Measurements from ENCODE around the gene MAML2. TPM values are rescaled to one million over a fixed set of nuclear protein-coding genes. Genes with fewer than 3 reads are reported as not detected.

MAML2 gene
- total RNA-seq, 4 donors from 2014 or later = 4.7 to 21.7 (median 7.3) TPM

GRCh38 chr11:96082002-96082899, 260.7 kb downstream of the MAML2 start:
- TF ChIP-seq POLR2A (IDR thresholded peaks at IDR 0.05) (no peak), CTCF (IDR thresholded peaks at IDR 0.05) (no peak)
- no peaks in the 10 kb centered on the region for H3K36me3 ChIP-seq
- H3K4me1 ChIP-seq = peaks cover 0 to 5% (median 3%) of the 10 kb centered on the region in 3 donors
- no peak for DNase-seq
- H3K4me3 ChIP-seq = no peak overlapping the region
- no peak overlapping the region for H3K27ac ChIP-seq
- H3K27me3 ChIP-seq = no peaks in the 10 kb centered on the region
- no peaks in the 10 kb centered on the region for H3K9me3 ChIP-seq
- 86 to 88% methylated on average over 11 of the region's 11 CpGs for WGBS, 2 donors
- intact Hi-C loops (cut with DNase I) = no loop called here

- DNase-seq = no peak
- Histone ChIP-seq H3K27me3 (no peaks in the 10 kb centered on the region), H3K27ac (no peak overlapping the region), H3K9me3 (no peaks in the 10 kb centered on the region), H3K4me1 (peaks cover 0 to 5% (median 5%) of the 10 kb centered on the region in 3 donors), H3K4me3 (no peak overlapping the region), H3K36me3 (no peaks in the 10 kb centered on the region)
- TF ChIP-seq CTCF (IDR thresholded peaks at IDR 0.05) (no peak), POLR2A (IDR thresholded peaks at IDR 0.05) (no peak)
- 78 to 88% methylated on average over 4 of the region's 4 CpGs for WGBS, 2 donors
- intact Hi-C loops (cut with DNase I) = no loop called here
Measured at GRCh38 chr11:96081561-96081960, 261.4 kb downstream of the MAML2 start.

DNA sequence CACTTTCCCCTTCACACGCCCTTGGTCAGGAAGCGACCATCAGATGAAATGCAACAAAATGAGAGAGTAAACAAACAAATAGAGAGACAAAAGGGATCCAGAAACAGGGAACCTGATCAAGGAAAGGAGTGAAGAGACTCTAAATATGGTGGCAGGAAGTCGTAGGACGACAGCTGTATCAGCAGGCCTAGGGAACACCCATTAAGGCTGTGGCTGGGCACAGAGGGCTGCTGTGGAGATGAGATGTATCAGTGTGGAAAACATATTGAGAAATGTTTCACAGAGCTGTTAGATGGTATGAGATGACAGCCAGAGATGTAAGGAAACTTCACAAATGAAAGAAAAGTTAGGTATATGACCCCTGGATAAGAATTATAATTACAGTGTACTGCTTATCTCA, 263.3 kb downstream of the MAML2 start:
- Histone ChIP-seq H3K9me3 (no peaks in the 10 kb centered on the region), H3K27ac (no peak overlapping the region), H3K4me3 (no peak overlapping the region), H3K4me1 (peaks cover 0 to 24% (median 5%) of the 10 kb centered on the region in 3 donors), H3K36me3 (no peaks in the 10 kb centered on the region), H3K27me3 (no peaks in the 10 kb centered on the region)
- TF ChIP-seq CTCF (IDR thresholded peaks at IDR 0.05) = no peak
- TF ChIP-seq POLR2A (IDR thresholded peaks at IDR 0.05) = no peak
- DNase-seq = no peak
- intact Hi-C loops (cut with DNase I) = no loop called here
- 90 to 91% methylated on average over 4 of the region's 4 CpGs for WGBS, 2 donors

GRCh38 chr11:96075532-96075959, 267.4 kb downstream of the MAML2 start:
- 62 to 82% methylated on average over 5 of the region's 5 CpGs for WGBS, 2 donors
- no peaks in the 10 kb centered on the region for H3K9me3 ChIP-seq
- intact Hi-C loops (cut with DNase I) = no loop called here
- H3K27me3 ChIP-seq = no peaks in the 10 kb centered on the region
- no peak overlapping the region for H3K4me3 ChIP-seq
- no peak for TF ChIP-seq CTCF (IDR thresholded peaks at IDR 0.05)
- TF ChIP-seq POLR2A (IDR thresholded peaks at IDR 0.05) = no peak
- H3K36me3 ChIP-seq = no peaks in the 10 kb centered on the region
- H3K27ac ChIP-seq = no peak overlapping the region
- DNase-seq = no peak
- peaks cover 0 to 30% (median 0%) of the 10 kb centered on the region in 3 donors for H3K4me1 ChIP-seq

DNA sequence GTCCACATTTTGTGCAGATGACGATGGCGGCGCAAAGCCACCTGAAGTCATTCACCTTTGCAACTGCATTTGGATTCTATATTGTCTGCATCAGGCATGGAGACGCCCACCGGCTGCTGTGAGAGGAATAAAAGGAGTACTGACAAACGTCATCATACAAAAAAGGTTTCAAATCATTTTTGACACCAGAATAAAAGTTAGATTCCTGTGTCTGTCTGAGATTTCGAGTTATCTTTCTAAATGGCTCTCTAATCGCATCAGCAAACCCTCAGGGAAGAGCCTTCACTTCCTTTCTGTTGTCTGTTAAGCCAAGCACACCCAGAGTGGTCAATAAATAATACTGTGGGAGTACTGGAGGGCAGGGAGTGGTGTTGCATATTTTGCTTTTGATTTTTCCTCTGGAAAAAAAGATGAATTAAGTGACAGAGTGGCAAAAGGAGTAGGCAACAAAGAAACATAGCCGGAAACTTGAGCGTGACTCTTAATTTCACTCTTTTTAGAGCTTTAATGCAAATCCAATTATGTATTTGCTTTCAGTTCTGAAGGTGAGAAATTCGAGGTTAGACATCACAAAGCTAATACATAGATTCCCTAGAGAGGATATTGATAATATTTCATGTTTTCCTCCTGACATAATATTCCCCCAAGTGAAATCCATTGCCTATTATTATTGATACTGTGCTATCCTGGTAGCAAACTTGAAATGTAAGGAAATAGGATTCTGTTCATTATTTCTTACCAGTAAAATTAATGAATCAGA, 268.3 kb downstream of the MAML2 start:
- Histone ChIP-seq H3K4me1 (peaks cover 0 to 32% (median 0%) of the 10 kb centered on the region in 3 donors), H3K27ac (no peak overlapping the region), H3K4me3 (no peak overlapping the region), H3K36me3 (no peaks in the 10 kb centered on the region), H3K9me3 (no peaks in the 10 kb centered on the region), H3K27me3 (no peaks in the 10 kb centered on the region)
- DNase-seq = no peak
- TF ChIP-seq CTCF (IDR thresholded peaks at IDR 0.05) = no peak
- TF ChIP-seq POLR2A (IDR thresholded peaks at IDR 0.05) = no peak
- intact Hi-C loops (cut with DNase I) = no loop called here
- WGBS, 2 donors = 72 to 75% methylated on average over 11 of the region's 11 CpGs

All from esophagus squamous epithelium (tissue), 5 donors.